ENCODE results near the gene ZNF253.

DNA sequence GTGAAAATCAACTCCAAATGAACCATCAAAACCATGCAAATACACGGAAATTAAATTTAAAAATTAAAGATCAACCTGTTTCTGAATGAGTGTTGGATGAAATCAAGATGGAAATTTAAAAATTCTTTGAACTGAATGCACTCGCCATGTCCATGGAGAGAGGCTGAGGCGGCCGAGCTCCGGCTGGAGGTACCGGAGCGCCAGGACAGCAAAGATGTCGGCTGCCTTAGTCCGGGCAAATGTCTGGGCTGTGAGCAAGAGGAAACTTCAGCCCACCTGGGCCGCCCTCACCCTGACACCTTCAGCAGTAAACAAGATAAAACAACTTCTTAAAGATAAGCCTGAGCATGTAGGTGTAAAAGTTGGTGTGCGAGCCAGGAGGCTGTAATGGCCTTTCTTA lies 38.8 kb upstream of the ZNF253 start:
- TF ChIP-seq CTCF (IDR thresholded peaks at IDR 0.05) (no peak), POLR2AphosphoS5 (IDR thresholded peaks at IDR 0.05) (no peak), POLR2A (IDR thresholded peaks at IDR 0.05) (no peak), EP300 (IDR thresholded peaks at IDR 0.05) (no peak)

All from upper lobe of left lung (tissue), 4 donors.